Measurements from ENCODE around the gene CBLB. TPM values are rescaled to one million over a fixed set of nuclear protein-coding genes. Genes with fewer than 3 reads are reported as not detected.

CBLB gene
- total RNA-seq, 1 donor from 2014 or later: 60.3 TPM

DNA sequence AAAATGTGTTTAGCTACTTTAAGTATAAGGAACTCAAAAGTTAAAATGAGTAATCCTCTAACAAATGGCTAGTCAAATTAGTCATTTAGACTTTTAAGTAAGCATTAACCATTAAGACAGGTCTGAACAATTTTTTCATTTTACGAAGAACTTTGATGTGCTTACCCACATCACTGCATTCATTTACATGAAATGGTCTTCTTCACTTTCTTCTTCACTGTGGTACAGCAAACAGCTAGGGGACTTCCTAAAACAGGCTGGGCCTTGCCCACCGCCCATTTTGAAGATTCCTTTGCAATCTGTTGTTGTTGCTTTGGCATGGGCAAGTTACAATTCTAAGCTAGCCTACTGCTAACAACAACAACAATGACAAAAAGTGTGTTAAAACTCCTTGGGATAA is 67.4 kb downstream of the CBLB start:
- ATAC-seq (no peak), DNase-seq (no peak)
- intact Hi-C loops (cut with micrococcal nuclease): no loop called here

DNA sequence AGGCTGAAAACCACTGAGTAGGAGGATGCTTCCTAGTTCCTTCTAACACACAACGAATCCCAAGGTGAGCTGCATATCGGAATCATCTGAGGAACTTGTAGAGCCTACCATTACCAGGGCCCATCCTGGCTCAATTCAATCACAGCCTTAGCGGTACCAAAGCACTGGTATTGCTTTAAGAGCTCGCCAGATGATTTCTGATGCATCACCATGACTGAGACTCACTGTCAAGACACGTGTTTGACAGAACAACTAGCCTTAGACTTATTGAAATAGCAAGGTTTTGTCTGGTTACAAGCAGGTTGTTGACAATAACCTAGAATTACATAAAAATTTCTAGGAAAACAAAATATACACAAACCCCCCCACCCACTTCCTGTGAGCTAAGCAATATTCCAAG is 68.5 kb downstream of the CBLB start:
- DNase-seq (no peak), ATAC-seq (no peak)
- intact Hi-C loops (cut with micrococcal nuclease): no loop called here

DNA sequence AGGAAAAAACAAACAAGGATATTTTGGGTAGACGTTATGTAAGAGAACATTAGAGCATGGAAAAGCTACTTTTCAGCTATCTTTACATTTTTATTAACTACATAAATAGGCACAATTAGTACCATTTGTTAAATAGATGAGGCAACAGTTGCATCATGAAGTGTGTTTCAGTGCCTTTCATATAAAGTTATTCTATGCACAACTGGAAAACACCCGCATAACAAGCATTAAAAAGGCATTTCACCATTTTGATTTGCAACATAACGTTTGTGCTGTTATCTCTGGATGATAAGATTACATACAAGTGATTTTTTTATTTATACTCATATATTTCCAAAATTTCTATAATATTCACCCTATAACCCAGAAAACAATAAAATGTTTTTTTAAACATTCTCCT is 69.5 kb downstream of the CBLB start:
- DNase-seq: no peak
- intact Hi-C loops (cut with micrococcal nuclease): no loop called here
- no peak for ATAC-seq

DNA sequence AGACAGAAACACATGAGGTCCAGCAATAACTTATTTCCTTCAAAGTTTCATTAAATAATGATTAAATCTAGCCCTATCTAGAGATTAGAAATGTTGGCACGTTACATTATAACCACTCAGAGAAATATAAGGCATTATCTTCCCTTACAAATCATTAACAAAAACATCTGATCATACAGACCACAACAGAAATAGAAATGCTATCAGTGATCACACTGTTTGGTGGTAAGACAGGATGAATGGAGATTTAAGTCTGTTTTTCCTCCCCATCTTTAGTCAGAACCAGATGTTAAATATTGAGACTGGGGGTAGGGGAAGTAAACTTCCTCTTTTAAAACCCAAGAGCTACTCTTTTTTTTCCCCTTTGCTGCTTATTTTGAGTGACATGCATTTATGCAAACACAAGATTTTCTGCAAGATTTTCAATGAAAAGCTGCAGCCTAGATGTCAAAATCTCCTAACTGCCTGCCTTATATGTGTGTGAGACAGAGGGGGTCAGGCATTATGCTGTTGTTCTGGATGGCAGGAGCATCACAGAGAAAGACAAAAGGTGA is 70.4 kb downstream of the CBLB start:
- intact Hi-C loops (cut with micrococcal nuclease): no loop called here
- ATAC-seq (no peak), DNase-seq (no peak)

DNA sequence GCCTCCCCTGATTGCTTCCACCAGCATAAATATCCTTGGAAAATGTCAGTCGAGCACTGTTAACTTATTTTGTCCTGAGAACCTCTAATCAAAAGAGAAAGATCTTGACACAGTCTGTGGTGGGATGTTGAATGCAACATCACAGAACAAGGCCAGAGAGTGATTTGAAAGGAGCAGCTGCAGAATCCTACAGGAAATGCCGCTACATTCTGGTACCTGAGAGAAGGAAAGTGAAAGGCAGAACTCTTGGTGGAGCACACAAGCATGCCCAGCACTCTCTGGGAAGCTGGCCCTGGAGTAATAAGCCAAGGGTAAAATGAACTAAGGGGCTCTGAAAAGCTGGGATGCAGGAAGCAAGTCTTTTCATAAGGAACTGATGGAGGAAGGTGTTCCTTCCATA is 75.8 kb downstream of the CBLB start:
- no peak for DNase-seq
- ATAC-seq: no peak
- intact Hi-C loops (cut with micrococcal nuclease): no loop called here

DNA sequence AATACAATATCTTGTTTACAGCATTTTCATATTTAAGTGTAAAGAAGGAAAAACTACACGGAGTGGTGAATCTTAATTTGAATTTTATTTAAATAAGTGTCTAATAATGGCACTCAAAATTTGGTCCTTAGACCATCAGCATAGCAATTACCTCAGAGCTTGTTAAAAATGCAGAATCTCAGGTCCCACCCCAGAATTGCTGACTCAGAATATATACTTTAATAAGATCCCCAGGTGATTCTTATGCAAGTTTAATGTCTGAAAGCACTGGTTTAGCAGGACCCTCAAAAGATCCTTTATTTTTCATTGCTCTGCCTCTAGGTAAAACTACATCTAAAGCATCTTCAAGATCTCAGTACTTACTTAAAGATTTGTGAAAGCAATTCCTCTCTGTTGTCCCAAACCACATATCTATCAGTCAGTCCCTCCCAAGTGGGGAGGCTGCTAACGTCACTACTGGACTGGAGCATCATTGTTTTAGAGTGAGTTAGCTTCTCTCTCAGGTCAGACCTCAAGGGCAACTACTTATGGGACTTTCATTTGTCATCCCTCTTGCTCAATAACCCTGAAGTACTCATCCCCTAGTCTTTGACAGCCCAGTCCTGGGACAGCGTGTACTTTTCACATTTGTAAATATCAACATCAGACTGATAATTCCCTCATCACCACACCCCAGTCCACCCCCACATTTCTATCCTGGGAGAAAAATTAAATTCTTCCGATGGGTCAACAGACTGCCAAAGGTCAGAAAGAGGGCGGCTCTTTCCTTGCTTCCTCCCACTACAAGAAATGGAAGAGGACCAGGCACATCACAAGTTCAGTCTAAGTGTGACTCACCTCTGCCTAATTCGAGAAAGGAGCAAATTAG is 76.7 kb downstream of the CBLB start:
- intact Hi-C loops (cut with micrococcal nuclease): no loop called here
- DNase-seq: peak; percentile 82
- ATAC-seq: peak; percentile 90

DNA sequence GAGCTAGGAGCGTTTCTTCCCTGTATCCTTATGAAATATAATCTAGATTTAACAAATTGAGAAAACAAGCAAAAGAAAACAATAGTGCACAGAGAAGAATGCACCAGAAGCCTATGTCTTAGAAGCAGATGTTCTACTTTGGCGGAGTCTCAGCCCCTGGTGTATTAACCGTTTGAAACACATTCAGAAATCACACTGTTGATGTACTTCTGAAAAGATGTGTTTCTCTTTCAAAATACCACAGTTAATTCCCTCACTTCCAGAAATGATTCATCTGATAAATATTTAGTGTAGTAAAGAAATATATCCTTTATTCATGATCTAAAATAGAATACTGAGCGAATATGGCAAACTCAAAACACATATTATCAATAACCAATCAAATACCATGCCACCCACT is 77.7 kb downstream of the CBLB start:
- ATAC-seq (peak; percentile 29), DNase-seq (no peak)
- intact Hi-C loops (cut with micrococcal nuclease): no loop called here

DNA sequence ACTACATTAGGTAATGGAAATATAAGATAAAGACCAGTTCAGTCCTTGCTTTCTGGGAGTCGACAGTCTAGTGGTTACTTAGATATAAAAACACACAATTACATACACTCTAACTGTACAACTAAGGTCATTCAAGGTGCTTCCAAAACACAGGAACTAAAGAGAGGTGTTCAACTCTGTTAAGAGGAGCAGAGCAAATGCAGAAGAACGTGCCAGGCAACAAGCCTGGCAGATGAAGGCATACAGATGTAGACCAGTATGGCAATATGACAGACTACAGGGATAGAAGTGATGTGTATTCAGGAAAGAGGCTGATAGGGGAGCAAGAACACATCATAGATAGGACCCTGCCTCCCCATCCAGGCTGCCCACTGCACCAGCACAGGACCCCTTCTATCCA is 78.3 kb downstream of the CBLB start:
- ATAC-seq (peak; percentile 58), DNase-seq (peak; percentile 43)
- intact Hi-C loops (cut with micrococcal nuclease): no loop called here

DNA sequence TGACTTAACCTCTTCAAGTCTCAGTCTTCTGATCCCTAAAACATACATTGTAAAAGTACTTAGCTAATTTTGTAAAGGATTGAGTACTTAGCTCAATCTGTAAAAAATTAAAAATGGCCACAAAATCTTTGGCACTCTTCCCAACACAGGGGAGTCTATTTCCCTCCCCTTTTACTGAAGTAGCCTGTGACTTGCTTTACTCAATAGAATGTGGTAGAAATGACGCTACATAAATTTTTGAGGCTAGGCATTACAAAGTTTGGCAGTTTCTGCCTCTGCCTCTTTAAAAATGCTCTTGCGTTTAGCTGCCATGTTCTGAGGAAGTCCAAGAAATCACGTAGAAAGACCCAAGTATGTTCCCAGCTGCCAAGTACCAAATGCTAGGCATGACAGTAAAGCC is 80.2 kb downstream of the CBLB start:
- no peak for DNase-seq
- ATAC-seq: no peak
- intact Hi-C loops (cut with micrococcal nuclease): no loop called here

DNA sequence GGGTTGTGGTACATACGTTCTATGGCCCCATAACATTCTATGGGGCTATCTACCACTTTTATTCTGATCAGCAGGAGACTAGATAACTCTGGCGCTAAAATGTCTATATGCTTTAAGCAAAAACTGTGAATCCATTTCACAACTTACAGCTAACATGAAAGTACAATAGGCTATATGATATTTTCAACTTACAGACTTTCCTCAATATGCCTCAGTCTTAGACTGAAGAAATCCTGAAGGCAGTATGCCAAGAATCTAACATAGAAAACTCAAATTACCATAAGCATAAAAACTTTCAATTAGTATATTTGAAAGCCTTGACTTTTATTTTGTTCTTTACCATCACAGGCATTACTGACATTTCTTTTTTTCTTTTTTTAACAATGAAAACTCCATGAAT is 81.4 kb downstream of the CBLB start:
- intact Hi-C loops (cut with micrococcal nuclease): no loop called here
- ATAC-seq: no peak
- DNase-seq: no peak

DNA sequence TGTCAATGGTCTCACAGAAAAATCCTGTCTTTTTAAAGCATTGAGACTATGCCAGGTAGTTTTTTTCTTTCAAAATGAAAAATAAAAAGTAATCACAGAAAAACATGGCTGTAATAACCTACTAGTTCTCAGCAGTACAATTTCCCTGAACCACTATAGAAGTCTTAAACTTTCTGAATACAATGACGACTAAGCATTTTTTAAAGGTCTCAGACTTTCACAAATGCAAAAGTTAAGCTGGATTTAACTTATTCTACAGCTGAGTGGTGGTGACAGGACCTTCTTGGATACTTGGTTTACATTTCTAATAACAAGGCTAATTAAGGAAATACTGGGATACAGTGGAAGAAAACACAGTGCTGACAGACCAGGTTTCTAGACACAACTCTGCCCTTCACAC is 81.8 kb downstream of the CBLB start:
- DNase-seq: no peak
- intact Hi-C loops (cut with micrococcal nuclease): no loop called here

DNA sequence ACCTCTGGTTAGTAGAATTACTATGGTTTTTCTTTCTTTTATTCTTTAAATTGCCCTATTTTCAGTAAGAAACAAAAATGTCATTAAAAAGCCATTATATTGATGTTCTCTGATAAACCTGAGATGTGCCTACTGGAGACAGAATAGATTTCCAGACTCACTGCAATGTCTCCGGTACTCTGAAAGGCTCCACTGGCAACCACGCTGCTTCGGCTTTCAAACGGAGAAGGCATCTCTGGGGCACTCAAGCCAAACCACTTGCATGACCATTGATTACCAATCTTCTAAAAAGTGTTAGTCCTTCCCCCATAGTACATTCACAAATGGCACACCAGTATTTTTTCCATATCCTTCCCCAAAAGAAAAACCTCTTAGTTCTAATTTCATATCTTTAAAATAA is 82.6 kb downstream of the CBLB start:
- intact Hi-C loops (cut with micrococcal nuclease): no loop called here
- DNase-seq: no peak
- ATAC-seq: peak; percentile 22

More for the DNA sequence above, 81.8 kb downstream of the CBLB start:
- ATAC-seq: no peak

DNA sequence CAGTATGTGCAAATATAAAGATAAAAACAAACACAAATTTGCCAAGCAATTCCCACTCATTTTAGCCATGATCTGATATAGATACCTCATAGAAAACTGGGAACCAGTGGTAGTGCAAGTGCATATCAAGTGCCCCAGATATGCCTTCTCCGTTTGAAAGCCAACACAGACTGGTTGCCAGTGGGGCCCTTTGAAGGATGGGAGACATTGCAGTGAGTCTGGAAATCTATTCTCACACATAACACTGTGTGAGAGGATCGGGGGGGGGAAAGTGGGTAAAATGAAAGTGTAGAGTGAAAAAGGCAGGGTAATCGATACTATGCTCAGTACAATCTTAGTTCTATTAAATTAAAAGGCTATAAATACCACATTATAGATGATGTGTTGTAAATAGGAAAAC is 83.0 kb downstream of the CBLB start:
- peak; percentile 67 for ATAC-seq
- intact Hi-C loops (cut with micrococcal nuclease): no loop called here
- no peak for DNase-seq

DNA sequence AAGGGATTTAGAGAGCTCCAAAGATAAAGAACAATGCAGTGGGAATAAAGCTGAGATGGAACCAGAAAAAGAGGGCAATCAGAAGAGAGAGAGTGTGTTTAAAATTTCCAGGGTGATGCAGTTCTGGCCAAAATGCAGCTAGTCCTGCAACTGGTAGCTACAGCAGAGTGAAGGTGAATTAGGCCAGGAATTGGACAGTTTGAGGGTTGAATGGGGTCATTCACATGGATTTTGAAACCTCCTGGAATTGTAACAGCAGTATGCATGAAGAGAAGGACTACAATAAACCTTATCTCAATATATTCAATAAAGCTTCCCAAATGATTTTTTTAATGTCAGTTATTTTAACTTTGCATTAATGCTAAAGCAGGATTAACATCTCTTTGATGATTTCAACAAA is 85.2 kb downstream of the CBLB start:
- no peak for ATAC-seq
- no peak for DNase-seq
- intact Hi-C loops (cut with micrococcal nuclease): no loop called here

DNA sequence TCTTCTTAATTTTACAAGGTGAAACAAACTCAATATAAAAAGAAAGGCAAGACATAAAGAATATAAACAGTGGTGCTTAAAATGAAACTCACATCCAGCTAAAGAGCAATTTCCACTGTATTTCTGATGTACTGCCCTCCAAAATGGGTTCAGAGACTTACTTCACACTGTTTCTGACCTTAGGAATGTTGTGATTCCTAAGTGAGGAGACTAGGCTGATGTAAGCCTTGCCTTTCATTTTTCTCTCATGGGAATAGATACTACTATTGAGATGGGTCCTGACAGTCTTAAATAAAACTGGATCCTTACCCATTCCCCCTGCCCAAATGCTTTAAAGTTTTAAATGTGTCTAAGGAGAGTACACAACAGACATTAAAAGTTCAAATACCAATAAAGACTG is 86.9 kb downstream of the CBLB start:
- intact Hi-C loops (cut with micrococcal nuclease): no loop called here
- ATAC-seq: no peak
- no peak for DNase-seq

DNA sequence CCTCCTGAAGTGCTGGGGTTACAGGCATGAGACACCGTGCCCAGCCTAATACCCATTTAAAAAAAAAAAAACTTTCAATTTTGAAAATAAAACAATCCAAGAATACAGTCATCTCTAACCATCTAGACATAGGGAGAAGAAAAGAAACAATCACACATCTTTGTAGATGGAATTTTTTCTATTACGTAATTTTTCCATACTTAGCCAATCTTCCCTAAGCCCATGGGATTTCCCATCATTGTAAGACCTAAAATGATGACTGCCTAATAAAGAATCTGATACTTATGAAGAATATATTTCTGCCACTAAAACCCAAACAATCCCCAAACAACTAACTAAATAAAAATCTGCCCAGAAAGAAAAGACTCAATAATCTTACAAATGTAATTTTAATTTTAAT is 88.7 kb downstream of the CBLB start:
- intact Hi-C loops (cut with micrococcal nuclease): no loop called here
- ATAC-seq (no peak), DNase-seq (no peak)

DNA sequence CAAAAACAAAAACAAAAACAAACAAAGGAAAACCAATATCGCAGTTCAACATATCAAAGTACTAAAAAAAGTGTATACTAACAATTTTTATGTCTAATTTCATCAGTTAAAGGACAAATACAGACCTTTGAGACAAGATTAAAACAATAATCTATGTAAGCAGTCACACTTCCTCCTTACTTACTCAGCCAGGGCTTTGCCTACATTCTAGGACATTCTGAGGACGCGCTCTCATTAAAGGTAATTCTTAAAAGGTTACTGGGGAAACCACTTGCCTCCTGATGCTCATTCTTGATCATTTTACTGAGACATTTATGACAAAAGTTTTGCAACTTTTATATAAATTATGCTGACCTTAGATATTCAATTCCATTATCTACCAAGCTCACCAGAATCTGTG is 93.4 kb downstream of the CBLB start:
- DNase-seq: no peak
- ATAC-seq: no peak
- intact Hi-C loops (cut with micrococcal nuclease): no loop called here

DNA sequence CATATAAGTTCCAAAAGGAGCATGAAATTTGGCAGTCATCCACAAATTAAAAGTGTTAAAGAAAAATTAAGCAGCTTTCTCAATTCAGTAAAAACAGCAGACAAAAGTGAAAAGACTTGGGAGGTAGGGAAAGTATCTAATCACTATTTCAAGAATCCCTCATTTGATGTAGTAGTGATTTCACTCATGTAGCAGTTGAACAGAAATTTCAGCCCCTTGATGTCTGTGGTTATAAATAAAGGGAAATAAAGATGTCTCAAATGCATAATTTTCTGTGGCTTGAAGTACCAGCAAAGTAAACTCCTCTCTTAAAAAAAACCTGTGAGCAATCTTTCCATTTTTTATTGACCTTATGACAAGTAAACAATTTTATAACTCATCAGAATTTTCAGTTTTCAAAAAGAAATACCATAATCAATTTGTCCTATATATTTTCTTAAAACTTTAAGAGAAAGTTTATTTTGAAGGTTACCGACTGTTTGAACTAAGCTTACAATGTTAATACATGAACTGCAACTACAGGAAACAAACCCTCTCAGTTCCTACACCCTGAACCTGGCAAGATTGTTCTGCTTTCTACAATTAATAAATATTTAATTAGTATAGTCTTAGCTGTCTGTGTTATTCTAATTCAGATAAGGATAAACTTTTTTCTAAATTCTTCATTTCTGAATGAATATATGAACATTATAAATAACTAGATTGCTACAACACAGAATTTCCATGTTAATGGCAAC is 94.2 kb downstream of the CBLB start:
- intact Hi-C loops (cut with micrococcal nuclease): no loop called here
- DNase-seq: no peak

DNA sequence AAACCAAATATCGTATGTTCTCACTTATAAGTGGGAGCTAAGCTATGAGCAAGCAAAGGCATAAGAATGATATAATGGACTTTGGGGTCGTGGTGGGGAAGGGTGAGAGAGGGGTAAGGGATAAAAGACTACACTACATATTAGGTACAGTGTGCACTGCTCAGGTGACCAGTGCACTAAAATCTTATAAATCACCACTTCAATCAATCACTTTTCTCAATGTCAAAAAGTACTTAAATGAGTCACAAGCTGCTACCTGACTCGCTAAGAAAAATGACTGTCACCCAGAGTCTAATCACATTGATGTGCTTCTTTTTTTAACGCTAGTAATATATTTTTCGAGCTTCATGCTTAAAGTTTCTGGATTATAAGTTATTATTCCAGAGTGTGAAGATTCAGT is 95.5 kb downstream of the CBLB start:
- no peak for ATAC-seq
- intact Hi-C loops (cut with micrococcal nuclease): no loop called here
- DNase-seq: no peak

More for the DNA sequence above, 94.2 kb downstream of the CBLB start:
- no peak for ATAC-seq

DNA sequence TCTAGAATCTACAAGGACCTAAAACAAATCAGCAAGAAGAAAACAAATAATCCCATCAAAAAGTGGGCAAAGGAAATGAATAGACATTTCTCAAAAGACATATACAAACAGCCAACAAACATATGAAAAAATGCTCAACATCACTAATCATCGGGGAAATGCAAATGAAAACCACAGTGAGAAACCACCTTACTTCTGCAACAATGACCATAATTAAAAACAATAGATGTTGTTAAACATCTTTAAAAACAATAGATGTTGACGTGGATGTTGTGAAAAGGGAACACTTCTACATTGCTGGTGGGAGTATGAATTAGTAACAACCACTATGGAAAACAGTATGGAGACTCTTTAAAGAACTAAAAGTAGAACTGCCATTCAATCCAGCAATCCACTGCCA is 96.2 kb downstream of the CBLB start:
- intact Hi-C loops (cut with micrococcal nuclease): no loop called here
- no peak for DNase-seq
- no peak for ATAC-seq

DNA sequence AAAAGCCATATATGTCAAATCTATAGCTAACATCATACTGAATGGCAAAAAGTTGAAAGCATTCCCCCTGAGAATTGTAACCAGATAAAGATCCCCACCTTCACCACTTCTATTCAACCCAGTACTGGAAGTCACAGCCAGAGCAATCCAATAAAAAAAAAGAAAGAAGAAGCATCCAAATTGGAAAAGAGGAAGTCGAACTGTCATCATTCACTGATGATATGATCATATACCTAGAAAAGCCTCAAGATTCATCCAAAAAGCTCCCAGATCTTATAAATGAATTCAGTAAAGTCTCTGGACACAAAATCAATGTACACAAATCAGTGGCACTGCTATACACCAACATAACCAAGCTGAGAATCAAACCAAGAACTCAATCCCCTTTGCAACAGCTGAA is 97.4 kb downstream of the CBLB start:
- DNase-seq (no peak), ATAC-seq (no peak)
- intact Hi-C loops (cut with micrococcal nuclease): no loop called here

All from left ventricle myocardium superior (tissue), 1 donor.